DMS153 (cell line): Measurements from ENCODE around the gene FBXW2.
"Not testable (repeated sequence)": the region's sequence is repeated elsewhere in the genome, so short reads cannot be mapped to it uniquely, and the experiment has no call there.

Source experiments
- DNase-seq: peaks from one replicate; lab custom pipeline; 2025; lab: John Stamatoyannopoulos, UW

Gene FBXW2

GRCh38 chr9:120778758-120779157, 14.5 kb downstream of the FBXW2 start:
- DNase-seq, result no peak

GRCh38 chr9:120777229-120777628, 16.0 kb downstream of the FBXW2 start:
- DNase-seq, result no peak

GRCh38 chr9:120776788-120777187, 16.4 kb downstream of the FBXW2 start:
- DNase-seq, result no peak

GRCh38 chr9:120775859-120776258, 17.4 kb downstream of the FBXW2 start:
- no peak for DNase-seq

- DNase-seq, result no peak
Observed at GRCh38 chr9:120774719-120775118, 18.5 kb downstream of the FBXW2 start.

GRCh38 chr9:120773256-120773655, 20.0 kb downstream of the FBXW2 start:
- DNase-seq, result no peak

- no peak for DNase-seq
Observed at GRCh38 chr9:120770931-120771330, 22.3 kb downstream of the FBXW2 start.

GRCh38 chr9:120768886-120769285, 24.3 kb downstream of the FBXW2 start:
- DNase-seq, result no peak

- no peak for DNase-seq
Observed at GRCh38 chr9:120768247-120768646, 25.0 kb downstream of the FBXW2 start.

GRCh38 chr9:120767451-120767850, 25.8 kb downstream of the FBXW2 start:
- DNase-seq, result no peak

- no peak for DNase-seq
Observed at GRCh38 chr9:120765910-120766425, 27.2 kb downstream of the FBXW2 start.

GRCh38 chr9:120764476-120764875, 28.7 kb downstream of the FBXW2 start:
- no peak for DNase-seq

GRCh38 chr9:120761006-120761405, 32.2 kb downstream of the FBXW2 start:
- no peak for DNase-seq

- DNase-seq, result no peak
Observed at GRCh38 chr9:120759755-120760400, 33.3 kb downstream of the FBXW2 start.

GRCh38 chr9:120758544-120758943, 34.7 kb downstream of the FBXW2 start:
- DNase-seq, result no peak

GRCh38 chr9:120757026-120757913, 35.9 kb downstream of the FBXW2 start:
- DNase-seq, result no peak

GRCh38 chr9:120756531-120756930, 36.7 kb downstream of the FBXW2 start:
- no peak for DNase-seq

GRCh38 chr9:120755810-120756434, 37.3 kb downstream of the FBXW2 start:
- DNase-seq, result no peak

- no peak for DNase-seq
Observed at GRCh38 chr9:120755044-120755443, 38.2 kb downstream of the FBXW2 start.

GRCh38 chr9:120750421-120750820, 42.8 kb downstream of the FBXW2 start:
- no peak for DNase-seq

- DNase-seq, result not testable (repeated sequence)
Observed at GRCh38 chr9:120746366-120746765, 46.9 kb downstream of the FBXW2 start.

GRCh38 chr9:120745278-120745677, 47.9 kb downstream of the FBXW2 start:
- no peak for DNase-seq

GRCh38 chr9:120742951-120743416, 50.2 kb downstream of the FBXW2 start:
- DNase-seq, result peak; percentile 14
